ENCODE measurements around the gene DCTPP1.
"Not testable (repeated sequence)": the region's sequence is repeated elsewhere in the genome, so short reads cannot be mapped to it uniquely, and the experiment has no call there.

DCTPP1 gene

DNA sequence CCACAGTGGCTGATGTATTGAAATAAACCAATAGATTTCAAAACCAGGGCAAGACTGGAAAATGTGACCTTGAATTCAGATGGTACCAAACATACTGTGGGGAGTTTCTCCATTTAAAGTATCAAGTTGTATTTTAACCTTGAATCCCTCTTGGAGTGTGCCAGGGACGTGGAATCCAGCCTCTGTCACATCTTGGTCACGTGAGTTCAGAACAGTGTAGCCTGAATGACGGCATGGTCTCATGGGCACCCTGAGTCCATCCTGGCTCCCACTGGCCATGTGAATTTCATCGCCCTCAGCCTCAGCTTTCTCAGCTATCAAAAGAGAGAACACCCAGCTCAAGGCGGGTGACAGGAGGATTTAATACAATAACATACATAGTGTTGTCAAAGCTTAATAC is 15.7 kb downstream of the DCTPP1 start:
- no peak for DNase-seq (ENCODE audit: low read depth in 1 of 2, low spot score in 1 of 2)

DNA sequence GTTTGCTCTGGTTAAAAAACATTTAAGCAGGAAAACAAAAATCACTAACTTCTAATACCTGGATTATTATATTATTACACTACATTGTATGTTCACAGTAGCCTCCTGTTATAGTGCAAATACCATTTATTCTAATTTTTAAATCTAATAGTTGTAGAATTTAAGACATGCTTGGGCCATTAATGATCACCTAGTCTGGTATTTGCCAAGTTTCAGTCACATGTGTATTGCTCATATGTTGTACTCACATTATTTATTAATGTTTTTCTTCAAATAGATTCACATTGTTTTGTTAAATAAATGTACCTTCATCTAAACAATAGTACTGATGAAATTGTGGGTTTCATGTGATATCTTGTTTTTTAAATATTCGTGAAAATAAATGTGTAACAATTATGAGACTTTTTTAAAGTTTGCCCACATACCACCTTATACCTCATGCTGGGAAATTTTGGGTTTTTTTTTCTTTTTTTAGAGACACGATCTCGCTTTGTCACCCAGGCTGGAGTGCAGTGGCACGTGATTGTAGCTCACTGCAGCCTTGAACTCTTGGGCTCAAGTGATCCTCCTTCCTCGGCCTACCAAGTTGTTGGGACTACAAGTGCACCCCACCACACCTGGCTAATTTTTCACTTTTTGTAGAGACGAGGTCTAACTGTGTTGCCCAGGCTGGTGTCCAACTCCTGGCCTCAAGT is 16.6 kb downstream of the DCTPP1 start:
- DNase-seq (ENCODE audit: low read depth in 1 of 2, low spot score in 1 of 2), result no peak

DNA sequence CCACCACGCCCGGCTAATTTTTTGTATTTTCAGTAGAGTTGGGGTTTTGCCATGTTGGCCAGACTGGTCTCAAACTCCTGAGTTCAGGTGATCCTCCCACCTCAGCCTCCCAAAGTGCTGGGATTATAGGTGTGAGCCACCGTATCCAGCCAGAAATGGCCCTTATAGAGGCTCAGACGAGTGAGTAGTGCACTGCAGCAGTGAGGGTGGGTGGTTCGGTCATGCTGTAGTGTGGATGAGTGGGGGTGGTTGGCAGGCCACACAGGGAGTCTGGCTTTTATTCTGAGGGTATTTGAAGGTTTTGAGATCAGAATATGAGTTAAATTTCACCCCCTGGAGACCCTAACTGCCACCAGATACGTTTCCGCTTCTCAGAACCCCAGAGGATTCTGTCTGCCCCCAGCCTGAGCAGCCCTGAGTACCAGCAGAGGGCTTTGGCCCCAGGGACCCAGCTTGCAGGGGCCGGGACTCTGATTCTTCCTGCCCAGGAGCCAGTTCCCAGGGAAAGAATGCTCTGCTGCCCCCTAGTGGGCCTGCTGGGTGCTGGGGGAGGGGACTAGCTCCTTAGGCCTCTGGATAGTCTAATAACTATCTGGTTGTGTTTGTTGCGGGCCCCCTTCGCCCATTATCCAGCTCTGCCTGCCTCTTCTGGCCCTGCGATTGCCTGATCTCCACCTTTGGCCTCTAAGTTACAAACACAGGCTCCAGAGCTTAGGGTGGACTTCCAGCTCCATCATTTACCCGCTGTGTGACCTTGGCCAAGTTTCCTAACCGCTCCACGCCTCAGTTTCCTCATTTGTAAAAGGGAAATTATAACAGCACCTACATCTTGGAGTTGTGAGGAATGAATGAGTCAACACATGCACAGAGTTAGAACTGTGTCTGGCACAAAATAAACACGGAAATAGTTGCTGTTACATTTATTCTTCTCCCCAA is 20.4 kb downstream of the DCTPP1 start:
- DNase-seq (ENCODE audit: low read depth in 1 of 2, low spot score in 1 of 2), result peak; percentile 86 to 88

DNA sequence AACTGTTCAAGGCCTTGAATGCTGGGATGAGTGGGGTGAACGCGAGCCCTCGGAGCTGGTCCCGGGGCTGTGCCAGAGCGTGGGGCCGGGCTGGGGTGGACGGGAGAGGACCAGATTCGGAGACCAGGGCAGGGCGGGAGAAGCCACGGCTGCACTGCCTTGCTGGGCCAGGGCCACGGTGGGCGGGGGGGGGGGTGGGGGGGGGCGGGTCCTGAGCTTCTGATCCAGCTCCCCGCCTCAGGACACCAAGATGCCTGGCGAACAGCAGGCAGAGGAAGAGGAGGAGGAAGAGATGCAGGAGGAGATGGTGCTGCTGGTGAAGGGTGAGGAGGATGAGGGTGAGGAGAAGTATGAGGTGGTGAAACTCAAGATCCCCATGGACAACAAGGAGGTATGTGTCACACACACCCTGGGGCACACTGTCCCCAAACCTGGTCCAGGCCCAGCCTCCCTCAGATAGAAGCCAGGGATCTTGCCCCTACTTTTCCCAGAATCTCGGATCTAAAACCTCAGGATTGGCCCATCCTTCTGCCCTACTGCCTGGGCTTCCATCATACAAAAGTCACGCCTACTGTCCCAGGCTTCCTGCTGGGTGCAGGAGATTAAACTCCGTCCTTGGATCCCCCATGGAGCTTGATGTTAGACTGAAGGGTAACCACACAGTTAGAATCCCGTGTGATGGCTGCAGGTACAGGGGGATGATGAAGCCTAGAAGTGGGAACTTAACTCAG is 21.9 kb downstream of the DCTPP1 start:
- no peak for DNase-seq (ENCODE audit: low read depth in 1 of 2, low spot score in 1 of 2)

DNA sequence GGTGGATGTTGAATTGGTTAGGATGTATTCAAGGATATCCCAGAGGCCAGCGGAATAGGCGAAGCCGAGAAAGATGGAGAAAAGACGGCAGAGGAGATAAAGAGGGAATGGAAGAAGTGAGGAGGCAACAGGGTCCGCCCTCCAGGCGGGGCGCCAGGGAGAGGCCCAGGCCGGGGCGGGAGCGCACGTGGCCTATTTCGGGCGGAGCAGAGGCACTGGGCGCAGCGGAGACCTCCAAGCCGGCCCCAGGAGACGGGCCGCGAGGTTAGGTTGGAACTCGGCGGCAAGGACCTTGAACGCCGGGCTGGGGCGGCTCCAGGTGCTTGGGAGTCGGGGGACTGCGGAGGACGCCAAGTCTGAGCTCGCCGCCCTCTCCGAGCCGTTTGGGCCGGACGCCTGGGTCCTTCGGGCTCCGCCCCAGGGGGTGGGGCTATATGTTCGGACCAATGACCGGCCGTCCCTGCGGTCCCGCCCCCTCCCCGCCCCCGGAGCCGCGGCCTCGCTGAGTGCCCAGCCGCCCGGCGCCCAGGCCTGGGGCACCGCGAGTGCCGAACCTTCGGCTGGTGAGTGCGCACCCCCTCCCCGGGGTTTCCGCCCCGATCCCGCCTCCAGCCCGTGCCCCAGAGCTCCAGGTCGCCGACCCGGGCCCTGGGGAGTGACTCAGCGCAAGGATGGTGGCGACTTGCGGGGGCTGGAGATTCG is 22.6 kb downstream of the DCTPP1 start, which contains the start of gene ZNF771:
Gene ZNF771, plus strand, starts transcription at position 505 of the 702 bp plus-strand sequence. CDS start 448 bp downstream, outside the sequence.
- DNase-seq (ENCODE audit: low read depth in 1 of 2, low spot score in 1 of 2), result peak; percentile 80 to 90

DNA sequence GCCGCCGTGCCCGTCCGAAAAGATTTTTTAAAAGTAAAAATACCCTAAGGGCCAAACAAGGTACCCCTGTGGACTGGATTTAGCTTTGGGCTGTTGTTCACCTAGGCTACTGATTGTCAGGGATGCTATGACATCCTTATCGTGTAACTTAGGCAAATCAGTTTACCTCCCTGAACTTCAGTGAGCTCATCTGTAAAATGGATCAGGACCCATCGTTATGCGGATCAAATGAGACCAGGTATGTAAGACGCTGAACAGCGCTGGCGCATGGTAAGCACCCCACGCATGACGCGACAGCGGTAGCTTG is 23.1 kb downstream of the DCTPP1 start:
- no peak for DNase-seq (ENCODE audit: low read depth in 1 of 2, low spot score in 1 of 2)

DNA sequence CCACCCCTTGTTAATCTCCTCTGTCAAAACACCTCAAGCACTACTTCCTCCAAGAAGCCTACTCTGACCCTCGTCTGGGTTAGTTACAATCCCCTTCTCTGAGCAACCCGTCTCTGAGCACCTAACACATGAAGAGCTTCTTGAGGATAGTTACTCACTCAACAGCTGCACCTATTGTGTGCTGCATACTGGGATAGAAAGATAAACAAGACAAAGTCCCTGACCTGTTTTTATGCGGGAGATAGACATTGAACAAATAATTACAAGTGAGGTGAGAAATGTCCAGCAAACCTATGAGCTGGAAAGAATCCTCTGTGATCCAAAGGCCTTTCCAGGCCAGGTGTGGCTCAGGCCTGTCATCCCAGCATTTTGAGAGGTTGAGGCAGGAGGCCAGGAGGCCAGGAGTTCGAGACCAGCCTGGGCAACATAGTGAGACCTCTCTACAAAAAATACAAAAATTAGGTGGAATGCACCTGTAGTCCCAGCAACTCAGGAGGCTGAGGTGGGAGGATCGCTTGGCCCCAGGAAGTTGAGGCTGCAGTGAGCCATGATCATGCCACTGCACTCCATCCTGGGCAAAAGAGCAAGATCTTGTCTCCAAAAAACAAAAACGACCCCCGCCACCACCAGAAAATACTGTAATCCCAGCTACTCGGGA is 27.9 kb downstream of the DCTPP1 start:
- no peak for DNase-seq (ENCODE audit: low read depth in 1 of 2, low spot score in 1 of 2)

DNA sequence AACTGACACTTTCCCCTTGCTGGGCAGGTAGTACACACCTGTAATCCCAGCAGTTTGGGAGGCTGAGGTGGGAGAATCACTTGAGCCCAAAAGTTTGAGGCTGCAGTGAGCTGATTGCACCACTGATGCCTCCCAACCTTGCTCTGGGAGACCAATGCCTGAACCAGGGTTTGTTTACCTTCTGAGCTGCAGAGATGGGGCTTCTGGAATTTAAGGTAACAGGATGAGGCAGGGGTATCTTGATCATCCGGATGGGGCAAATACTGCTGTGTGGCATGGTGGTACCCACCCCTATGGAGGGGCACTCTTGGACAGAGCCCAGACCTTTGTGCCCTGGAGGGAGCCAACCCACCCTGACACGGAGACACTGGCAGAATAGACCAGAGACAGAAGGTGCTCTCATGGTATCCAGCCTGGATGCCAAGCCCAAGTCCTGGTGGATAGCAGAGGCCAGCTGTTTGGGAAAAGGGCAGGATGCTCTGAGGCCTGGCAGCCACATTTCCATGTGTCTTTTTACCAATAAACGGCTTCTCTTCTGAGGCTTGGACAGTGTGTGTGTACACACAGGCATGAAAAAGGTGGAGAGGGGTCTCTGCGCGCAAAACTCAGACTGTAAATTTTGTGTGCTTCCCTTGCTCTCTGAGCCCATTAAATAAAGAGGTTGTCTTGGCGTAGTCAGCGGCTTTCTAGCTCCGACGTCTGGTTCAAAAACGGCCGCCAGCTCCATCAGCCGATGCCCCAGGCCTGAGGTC is 30.2 kb downstream of the DCTPP1 start:
- no peak for DNase-seq (ENCODE audit: low read depth in 1 of 2, low spot score in 1 of 2)

DNA sequence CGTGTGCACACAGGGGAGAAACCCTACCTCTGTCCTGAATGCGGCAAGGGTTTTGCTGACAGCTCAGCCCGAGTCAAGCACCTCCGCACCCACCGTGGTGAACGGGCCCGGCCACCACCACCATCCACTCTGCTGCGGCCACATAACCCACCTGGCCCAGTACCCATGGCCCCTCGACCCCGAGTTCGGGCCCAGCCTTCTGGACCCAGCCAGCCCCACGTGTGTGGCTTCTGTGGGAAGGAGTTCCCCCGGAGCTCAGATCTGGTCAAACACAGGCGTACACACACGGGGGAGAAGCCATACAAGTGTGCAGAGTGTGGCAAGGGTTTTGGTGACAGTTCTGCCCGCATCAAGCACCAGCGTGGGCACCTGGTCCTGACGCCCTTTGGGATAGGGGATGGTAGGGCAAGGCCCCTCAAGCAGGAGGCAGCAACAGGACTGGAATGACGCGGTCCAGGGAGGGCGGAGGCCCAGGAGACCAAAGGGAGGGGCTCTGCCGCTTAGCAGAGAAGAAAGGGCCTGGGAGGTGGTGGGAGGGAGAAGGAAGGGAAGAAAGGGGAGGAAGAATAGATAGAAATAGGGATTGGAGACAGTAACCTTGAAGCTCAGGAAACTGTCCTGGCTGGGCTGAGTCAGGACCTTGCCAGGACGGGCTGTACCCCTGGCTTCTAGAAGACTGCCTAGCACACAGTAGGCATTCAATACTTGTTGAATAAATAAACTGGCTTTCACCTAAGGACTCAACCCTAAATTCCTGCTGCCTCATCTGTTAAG is 31.0 kb downstream of the DCTPP1 start:
- no peak for DNase-seq (ENCODE audit: low read depth in 1 of 2, low spot score in 1 of 2)

DNA sequence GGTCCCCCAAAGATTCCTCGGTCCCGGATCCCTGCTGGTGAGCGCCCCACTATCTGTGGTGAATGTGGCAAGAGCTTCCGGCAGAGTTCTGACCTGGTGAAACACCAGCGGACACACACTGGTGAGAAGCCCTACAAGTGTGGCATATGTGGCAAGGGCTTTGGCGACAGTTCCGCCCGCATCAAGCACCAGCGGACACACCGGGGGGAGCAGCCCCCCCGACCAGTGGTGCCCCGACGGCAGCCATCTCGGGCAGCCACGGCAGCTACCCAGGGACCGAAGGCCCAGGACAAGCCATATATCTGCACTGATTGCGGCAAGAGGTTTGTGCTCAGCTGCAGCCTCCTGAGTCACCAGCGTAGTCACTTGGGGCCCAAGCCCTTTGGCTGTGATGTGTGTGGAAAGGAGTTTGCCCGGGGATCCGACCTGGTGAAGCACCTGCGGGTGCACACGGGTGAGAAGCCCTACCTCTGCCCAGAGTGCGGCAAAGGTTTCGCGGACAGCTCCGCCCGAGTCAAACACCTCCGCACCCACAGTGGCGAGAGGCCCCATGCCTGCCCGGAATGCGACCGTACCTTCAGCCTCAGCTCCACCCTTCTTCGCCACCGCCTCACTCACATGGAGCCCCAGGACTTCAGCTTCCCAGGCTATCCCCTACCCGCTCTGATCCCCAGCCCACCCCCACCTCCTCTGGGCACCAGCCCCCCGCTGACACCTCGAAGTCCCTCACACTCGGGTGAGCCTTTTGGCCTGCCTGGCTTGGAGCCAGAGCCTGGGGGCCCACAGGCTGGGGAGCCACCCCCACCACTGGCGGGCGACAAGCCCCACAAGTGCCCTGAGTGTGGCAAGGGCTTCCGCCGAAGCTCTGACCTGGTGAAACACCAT is 31.8 kb downstream of the DCTPP1 start:
- no peak for DNase-seq (ENCODE audit: low read depth in 1 of 2, low spot score in 1 of 2)

DNA sequence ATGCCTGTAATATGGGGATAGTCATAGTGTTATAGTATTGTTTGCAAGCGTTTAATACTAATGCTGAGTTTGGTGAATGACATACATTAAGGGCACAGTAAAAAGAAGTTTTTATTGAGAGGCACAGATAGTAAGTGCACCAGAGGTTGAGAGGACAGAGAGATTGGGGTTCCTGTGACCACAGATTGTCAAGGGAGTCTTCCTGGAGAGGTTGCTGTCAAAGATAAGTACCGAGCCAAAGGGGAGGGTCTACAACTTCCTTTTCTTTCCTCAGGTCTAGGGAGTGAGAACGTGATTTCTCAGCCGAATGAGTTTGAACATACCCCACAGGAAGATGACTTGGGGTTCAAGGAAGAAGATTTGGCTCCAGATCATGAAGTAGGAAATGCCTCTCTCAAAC is 32.8 kb downstream of the DCTPP1 start:
- no peak for DNase-seq (ENCODE audit: low read depth in 1 of 2, low spot score in 1 of 2)

DNA sequence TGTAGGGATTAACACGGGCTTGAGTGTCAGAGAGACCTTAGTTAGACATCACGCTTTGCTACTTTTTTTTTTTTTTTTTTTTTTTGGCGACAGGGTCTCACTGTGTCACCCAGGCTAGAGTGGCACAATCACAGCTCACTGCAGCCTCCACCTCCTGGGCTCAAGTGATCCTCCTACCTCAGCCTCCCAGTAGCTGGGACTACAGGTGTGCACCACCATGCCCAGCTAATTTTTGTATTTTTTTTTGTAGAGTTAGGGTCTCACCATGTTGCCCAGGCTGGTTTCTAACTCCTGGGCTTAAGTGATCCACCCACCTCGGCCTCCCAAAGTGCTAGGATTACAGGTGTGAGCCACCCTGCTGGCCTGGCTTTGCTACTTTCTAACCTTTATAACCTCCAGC is 33.2 kb downstream of the DCTPP1 start:
- DNase-seq (ENCODE audit: low read depth in 1 of 2, low spot score in 1 of 2), result not testable (repeated sequence)

DNA sequence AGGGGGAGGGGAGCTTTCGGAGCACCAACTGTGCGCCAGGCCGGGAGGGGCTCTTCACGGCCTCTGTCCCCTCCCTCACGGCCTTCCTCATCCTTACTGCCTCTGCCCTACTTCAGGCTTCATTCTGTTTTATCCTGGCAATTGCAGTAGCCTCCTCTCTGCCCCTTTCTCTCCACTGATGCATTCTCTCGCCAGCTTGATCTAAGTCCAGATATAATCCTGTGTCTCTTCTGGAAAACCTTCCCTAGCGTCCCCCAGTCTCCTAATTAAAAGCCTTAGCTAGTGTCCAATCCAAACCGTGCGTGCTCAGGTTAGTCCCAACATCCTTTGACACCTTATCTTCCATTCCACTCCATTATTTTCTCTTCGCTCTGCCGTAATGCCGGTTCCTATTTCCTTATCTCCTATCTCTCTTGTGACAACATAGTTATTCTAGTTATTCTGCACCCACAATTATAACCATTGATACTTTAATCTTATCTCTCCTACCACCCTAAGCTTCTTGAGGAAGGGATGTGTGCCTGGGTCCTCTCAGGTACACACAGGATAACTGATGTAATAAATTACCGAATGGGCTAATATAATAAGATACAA is 33.7 kb downstream of the DCTPP1 start:
- DNase-seq (ENCODE audit: low read depth in 1 of 2, low spot score in 1 of 2), result no peak

DNA sequence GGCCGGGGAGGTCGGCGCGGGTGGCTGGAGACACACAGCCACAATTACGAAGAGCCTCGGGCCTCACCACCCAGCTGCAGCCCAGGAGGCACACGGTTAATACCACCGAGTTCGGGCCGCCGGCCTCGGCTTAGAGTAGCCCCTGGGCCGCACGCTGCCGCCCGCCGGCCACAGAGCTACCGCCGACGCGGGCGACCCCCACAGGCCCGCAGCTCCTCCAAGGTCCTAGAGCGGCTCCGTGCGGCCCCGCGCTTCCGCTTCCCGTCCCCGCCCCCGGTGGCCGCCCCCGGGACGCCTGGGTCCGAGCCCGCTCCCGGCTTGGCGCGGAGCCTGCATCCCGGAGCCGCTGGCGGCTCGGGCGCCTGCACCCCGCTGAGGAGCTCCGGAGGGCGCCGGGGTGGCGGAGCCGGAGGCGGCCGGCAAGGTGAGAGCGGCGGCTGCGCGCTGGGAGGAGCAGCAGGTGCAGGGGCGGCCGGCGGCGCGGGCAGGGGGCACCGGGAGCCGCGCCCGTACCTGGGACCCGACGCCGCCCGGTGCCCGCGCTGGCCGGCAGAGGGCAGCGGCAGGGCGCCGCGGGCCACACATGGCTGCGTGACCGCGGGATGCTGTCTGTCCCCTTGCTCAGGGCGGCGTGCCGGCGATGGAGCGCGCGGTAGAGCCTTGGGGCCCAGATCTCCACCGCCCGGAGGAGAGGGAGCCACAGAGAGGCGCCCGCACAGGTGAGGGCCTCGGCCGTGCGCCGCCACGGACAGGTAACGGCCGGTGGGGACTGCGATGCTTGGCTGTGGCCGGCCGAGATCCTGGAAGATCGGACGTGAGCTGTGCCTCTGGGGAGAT is 34.5 kb downstream of the DCTPP1 start, which contains the start of gene ZNF48:
Gene ZNF48, plus strand, starts transcription at position 266 of the 837 bp plus-strand sequence. Its CDS starts 375 bp downstream, at position 641.
- peak in 1 of 2 donors; percentile 58 for DNase-seq (ENCODE audit: low read depth in 1 of 2, low spot score in 1 of 2)

DNA sequence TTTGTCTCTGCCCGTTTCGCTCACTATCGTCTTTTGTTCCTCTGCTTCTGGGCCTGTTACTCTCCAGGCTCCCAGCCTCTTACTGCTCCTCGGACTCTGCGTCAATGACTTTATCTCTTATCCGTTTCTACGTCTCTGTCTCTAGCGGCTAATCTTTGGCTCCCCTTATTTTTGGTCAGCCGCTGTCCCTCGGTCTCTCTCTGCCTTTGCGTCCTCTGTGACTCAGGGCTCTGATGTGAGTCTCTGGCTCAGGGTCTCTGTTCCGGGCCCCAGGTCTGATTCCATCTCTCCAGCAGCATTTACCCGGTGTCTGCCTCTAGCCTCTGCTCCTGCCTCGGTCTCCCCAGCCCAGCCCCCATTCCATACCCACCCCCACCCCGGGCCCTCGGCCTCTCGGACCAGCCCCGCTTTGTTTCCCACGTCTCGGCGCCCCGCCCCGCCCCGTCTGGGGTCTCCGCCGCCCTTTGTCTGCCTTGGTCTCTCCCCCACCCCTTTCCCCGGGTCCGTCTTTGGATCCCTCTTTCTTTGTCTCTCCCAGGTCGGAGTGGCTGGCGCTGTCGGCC is 35.2 kb downstream of the DCTPP1 start:
- DNase-seq (ENCODE audit: low read depth in 1 of 2, low spot score in 1 of 2), result no peak

DNA sequence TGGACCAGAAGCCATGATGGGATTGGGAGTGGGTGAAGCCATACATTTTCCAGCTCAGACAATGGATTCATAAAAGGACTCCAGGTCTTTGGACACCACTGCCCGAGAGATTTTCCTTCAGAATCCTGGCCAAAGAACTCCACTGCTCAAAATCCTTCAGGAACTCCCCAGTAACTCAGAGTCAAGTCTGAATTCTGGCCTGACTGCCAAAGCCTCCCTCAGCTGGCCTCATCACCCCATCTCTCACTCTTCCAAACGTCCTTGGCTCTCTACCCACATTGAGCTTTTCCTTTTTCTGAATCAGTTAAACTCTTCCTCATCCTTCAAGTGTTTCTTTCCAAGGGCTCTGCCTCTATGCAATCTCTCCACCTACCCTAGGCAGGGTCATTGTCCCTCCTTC is 46.3 kb downstream of the DCTPP1 start:
- DNase-seq (ENCODE audit: low read depth in 1 of 2, low spot score in 1 of 2), result no peak
